H1 (cell line): ENCODE measurements around the gene CRLF3. TPM values are rescaled to one million over a fixed set of nuclear protein-coding genes. Genes with fewer than 3 reads are reported as not detected.

Experiments
- ASH2L ChIP-seq: fragments of 200-600, 300-600 bp; sonication (generic); IDR thresholded peaks from one replicate; pipeline ENCODE4 v1.7.1; 2017; ENCODE audit warnings: low read length
- CBX5 ChIP-seq: fragments of 300-800, 300-1000 bp; sonication (generic); IDR thresholded peaks from 2 replicates; pipeline ENCODE4 v1.7.1; 2016; ENCODE audit warnings: antibody characterized with exemption, low read length, low read depth
- CHD1 ChIP-seq: IDR thresholded peaks from 2 replicates; pipeline ENCODE4 v1.6.1; 2012; ENCODE audit warnings: low read depth, low read length, improper control_type of control experiment
- CHD2 ChIP-seq: IDR thresholded peaks from 2 replicates; pipeline ENCODE4 v1.6.1; 2012; ENCODE audit warnings: low read length, improper control_type of control experiment
- EGR1 ChIP-seq: IDR thresholded peaks from 2 replicates; pipeline ENCODE4 v1.6.1; 2011; ENCODE audit warnings: low read depth, low read length, borderline replicate concordance
- EP300 ChIP-seq, 2 experiments: IDR thresholded peaks; 1 replicate in 1 of 2; 2 replicates in 1 of 2; pipeline ENCODE4 v1.6.1; 2011 to 2012; ENCODE audit warnings: low read depth in 2 of 2, low read length in 2 of 2, mild to moderate bottlenecking in 2 of 2, borderline replicate concordance in 1 of 2, inconsistent platforms in 1 of 2, moderate library complexity in 1 of 2
- HDAC2 ChIP-seq, 2 experiments: fragments of 300-600 bp in 1 of 2; sonication (generic) in 1 of 2; IDR thresholded peaks; 2 replicates each; pipeline ENCODE4 v1.6.1; 2011 to 2012; ENCODE audit warnings: low read depth in 2 of 2, low read length in 2 of 2, mild to moderate bottlenecking in 2 of 2, moderate library complexity in 2 of 2, borderline replicate concordance in 1 of 2, inconsistent platforms in 1 of 2
- JUND ChIP-seq: IDR thresholded peaks from 2 replicates; pipeline ENCODE4 v1.6.1; 2011; ENCODE audit warnings: mild to moderate bottlenecking, improper control_type of control experiment, low read length
- KDM1A ChIP-seq: fragments of 200-600, 300-600 bp; sonication (generic); IDR thresholded peaks from 2 replicates; pipeline ENCODE4 v1.7.1; 2016; ENCODE audit warnings: mild to moderate bottlenecking, low read length, borderline replicate concordance
- KDM5A ChIP-seq: fragments of 200-600 bp; IDR thresholded peaks from 2 replicates; pipeline ENCODE4 v1.7.1; 2012; ENCODE audit warnings: mild to moderate bottlenecking, low read length, inconsistent platforms, mixed read lengths
- NANOG ChIP-seq: IDR thresholded peaks from 2 replicates; pipeline ENCODE4 v1.6.1; 2011; ENCODE audit warnings: low read length, low read depth, mild to moderate bottlenecking, inconsistent platforms; ENCODE audit not compliant: insufficient read depth, poor library complexity, severe bottlenecking
- POLR2AphosphoS5 ChIP-seq: IDR thresholded peaks from 2 replicates; pipeline ENCODE4 v1.6.1; 2011; ENCODE audit warnings: low read depth, low read length
- RNF2 ChIP-seq: fragments of 200-900, 300-1000 bp; sonication (generic); IDR thresholded peaks from 2 replicates; pipeline ENCODE4 v1.7.1; 2016; ENCODE audit warnings: borderline replicate concordance, low read depth, mild to moderate bottlenecking, antibody characterized with exemption, low read length; ENCODE audit not compliant: poor library complexity, severe bottlenecking; ENCODE audit errors: missing control alignments
- RXRA ChIP-seq: IDR thresholded peaks from 2 replicates; pipeline ENCODE4 v1.6.1; 2011; ENCODE audit warnings: low read depth, mild to moderate bottlenecking, low read length, moderate library complexity; ENCODE audit not compliant: insufficient read depth
- SIRT6 ChIP-seq: IDR thresholded peaks from one replicate; pipeline ENCODE4 v1.7.1; 2012; ENCODE audit warnings: low read length, inconsistent platforms
- SP4 ChIP-seq: IDR thresholded peaks from 2 replicates; pipeline ENCODE4 v1.6.1; 2012; ENCODE audit warnings: low read length, inconsistent platforms
- TAF1 ChIP-seq: IDR thresholded peaks from 2 replicates; pipeline ENCODE4 v1.6.1; 2011; ENCODE audit warnings: mild to moderate bottlenecking, low read depth, low read length
- TAF7 ChIP-seq: optimal IDR thresholded peaks from 2 replicates; pipeline ENCODE3; 2011; ENCODE audit warnings: low read depth, mild to moderate bottlenecking, inconsistent platforms, low read length, moderate library complexity, borderline replicate concordance
- YY1 ChIP-seq: IDR thresholded peaks from 2 replicates; pipeline ENCODE4 v1.6.1; 2011; ENCODE audit warnings: low read depth, mild to moderate bottlenecking, low read length
- ZNF274 ChIP-seq: IDR thresholded peaks from 2 replicates; pipeline ENCODE4 v1.7.0; 2012; ENCODE audit warnings: low read length, borderline replicate concordance; ENCODE audit errors: extremely low read depth
- polyA plus RNA-seq, 7 experiments: library from polyadenylated mRNA; depleted of rRNA in 3 of 7; stranded (reverse) in 5 of 7; unstranded in 2 of 7; fragments of >200 nt in 5 of 7; fragments of 200-250 nt in 2 of 7; gene quantifications; 1 replicate in 5 of 7; 2 replicates in 1 of 7; 4 replicates in 1 of 7; pipeline versions ENCODE4 v1.2.1 to v1.2.3, GENCODE V29; 2011 to 2013; ENCODE audit warnings: missing spikeins in 2 of 7, mixed read lengths in 2 of 7
- total RNA-seq: library from RNA; stranded (reverse); fragmentation: NEBNext Ultra II Directional; extraction: Animal tissue kit (Norgen Biotek cat#: 25700); gene quantifications from 2 replicates; pipeline ENCODE4 v1.2.1, GENCODE V29; 2021
- TF ChIP-seq, protein P1 (sequence below), 3 experiments: IDR thresholded peaks; 1 replicate in 2 of 3; 2 replicates in 1 of 3; pipeline versions ENCODE4 v1.5.1 to v1.6.1; 2011; ENCODE audit warnings: low read length in 3 of 3, mild to moderate bottlenecking in 3 of 3, inconsistent platforms in 2 of 3, low read depth in 1 of 3, moderate library complexity in 1 of 3; ENCODE audit not compliant: insufficient read depth in 1 of 3; ENCODE audit errors: control extremely low read depth in 1 of 3

The CRLF3 gene
- total and polyA plus RNA-seq, 2 of the 8 experiments (the other 6 are each of a cell fraction or from before 2014, with no cell fraction given): 12.7 to 22.7 TPM

DNA sequence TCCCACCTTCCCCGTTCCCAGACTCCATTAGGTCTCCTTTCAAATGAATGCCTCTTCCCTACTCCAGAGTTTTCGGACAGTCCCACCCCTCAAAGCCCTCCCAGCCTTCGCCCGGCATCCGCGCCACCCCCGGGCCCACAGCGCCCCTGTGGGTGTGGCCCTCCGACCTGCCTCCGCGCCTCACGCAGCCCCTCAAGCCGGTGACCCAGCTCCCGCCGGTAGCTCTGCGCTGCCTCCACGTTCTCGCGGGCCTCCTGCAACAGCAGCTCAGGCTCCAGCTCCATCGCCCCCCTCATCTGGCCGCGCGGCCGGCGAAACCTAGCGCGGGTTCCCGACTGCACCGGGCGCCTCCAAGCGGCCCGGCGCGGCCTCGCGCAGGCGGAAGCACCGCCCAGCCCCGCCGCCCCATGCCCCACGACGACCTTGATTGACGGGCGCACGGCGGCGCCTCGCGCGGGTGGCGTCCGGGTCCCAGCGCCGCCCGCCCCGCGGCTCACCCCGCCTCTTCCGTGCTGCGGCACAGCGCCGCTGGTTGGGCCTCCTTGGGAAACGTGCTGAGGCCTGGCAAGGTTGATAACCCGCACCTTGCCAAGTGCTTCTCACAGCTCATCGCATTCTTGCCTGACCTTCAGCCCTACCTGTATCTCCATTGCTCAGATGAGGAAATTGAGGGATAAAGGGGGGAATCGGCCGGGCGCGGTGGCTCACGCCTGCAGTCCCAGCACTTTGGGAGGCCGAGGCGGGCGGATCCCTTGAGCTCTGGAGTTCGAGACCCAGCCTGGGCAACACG lies at the start of gene CRLF3 (continued):
- 0 out of 3 replicates have a peak, but pooled peaks of 1 of the 2 experiments have one; percentile 26 for TF ChIP-seq EP300 (IDR thresholded peaks at IDR 0.05; ENCODE audit: borderline replicate concordance in 1 of 2, low read depth in 2 of 2, low read length in 2 of 2)
- TF ChIP-seq SIRT6: no peak
- peak; percentile 70 for TF ChIP-seq CHD2
- TF ChIP-seq TAF7: peak; percentile 84
- TF ChIP-seq CBX5: no peak
- TF ChIP-seq SP4: no peak
- TF ChIP-seq YY1: 0 out of 2 replicates have a peak, but pooled peaks have one; percentile 27
- no peak for TF ChIP-seq RNF2
- TF ChIP-seq ASH2L: peak; percentile 91
- no peak for TF ChIP-seq KDM5A
- peak; percentile 82 for TF ChIP-seq TAF1
- TF ChIP-seq NANOG: no peak
- no peak; the same call in 1 of the 2 replicates for TF ChIP-seq JUND
- TF ChIP-seq ZNF274: no peak
- peak; percentile 68; the same call in 1 of the 2 replicates for TF ChIP-seq KDM1A
- TF ChIP-seq RXRA: no peak
- TF ChIP-seq CHD1: no peak
- TF ChIP-seq, protein P1, sequence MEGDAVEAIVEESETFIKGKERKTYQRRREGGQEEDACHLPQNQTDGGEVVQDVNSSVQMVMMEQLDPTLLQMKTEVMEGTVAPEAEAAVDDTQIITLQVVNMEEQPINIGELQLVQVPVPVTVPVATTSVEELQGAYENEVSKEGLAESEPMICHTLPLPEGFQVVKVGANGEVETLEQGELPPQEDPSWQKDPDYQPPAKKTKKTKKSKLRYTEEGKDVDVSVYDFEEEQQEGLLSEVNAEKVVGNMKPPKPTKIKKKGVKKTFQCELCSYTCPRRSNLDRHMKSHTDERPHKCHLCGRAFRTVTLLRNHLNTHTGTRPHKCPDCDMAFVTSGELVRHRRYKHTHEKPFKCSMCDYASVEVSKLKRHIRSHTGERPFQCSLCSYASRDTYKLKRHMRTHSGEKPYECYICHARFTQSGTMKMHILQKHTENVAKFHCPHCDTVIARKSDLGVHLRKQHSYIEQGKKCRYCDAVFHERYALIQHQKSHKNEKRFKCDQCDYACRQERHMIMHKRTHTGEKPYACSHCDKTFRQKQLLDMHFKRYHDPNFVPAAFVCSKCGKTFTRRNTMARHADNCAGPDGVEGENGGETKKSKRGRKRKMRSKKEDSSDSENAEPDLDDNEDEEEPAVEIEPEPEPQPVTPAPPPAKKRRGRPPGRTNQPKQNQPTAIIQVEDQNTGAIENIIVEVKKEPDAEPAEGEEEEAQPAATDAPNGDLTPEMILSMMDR (IDR thresholded peaks at IDR 0.05; ENCODE audit: control extremely low read depth in 1 of 3, insufficient read depth in 1 of 3, low read depth in 1 of 3, low read length in 3 of 3): peak; percentile 29 to 41 (median 33)
- peak; percentile 82 for TF ChIP-seq POLR2AphosphoS5
- TF ChIP-seq EGR1: no peak
- TF ChIP-seq HDAC2 (IDR thresholded peaks at IDR 0.05; ENCODE audit: borderline replicate concordance in 1 of 2, low read depth in 2 of 2, low read length in 2 of 2): peak in 1 of 2 experiments; percentile 90; a peak in 2 of 4 replicates
